Activated CD8-positive, alpha-beta T cell treated with anti-CD3 and anti-CD28 coated beads for 36 hours (primary cell): ENCODE measurements around the gene MTTP. TPM values are rescaled to one million over a fixed set of nuclear protein-coding genes. Genes with fewer than 3 reads are reported as not detected.

Source experiments
- ATAC-seq: fragments of 200-7000 bp; cut with Tn5 transposase; one replicate; pipeline ENCODE4 v1.10.0; 2021; ENCODE audit warnings: mild to moderate bottlenecking, moderate library complexity
- CTCF ChIA-PET: fragments of 350-600 bp; sonication (Branson Sonifier 250); formaldehyde crosslinking; loops from one replicate; lab custom pipeline; 2021; ENCODE audit warnings: antibody characterized with exemption; lab: Charles Lee
- POLR2A ChIA-PET: fragments of 350-600 bp; sonication (Branson Sonifier 250); formaldehyde crosslinking; loops from one replicate; lab custom pipeline; 2021; ENCODE audit warnings: antibody characterized with exemption; lab: Charles Lee
- DNase-seq: peaks from one replicate; pipeline ENCODE4 v3.0.0-alpha.2; 2020
- H3K27ac Mint-ChIP-seq: one replicate; pipeline ENCODE4 v1.8.0; 2021; ENCODE audit warnings: mild to moderate bottlenecking, mixed read lengths
- H3K27me3 Mint-ChIP-seq: one replicate; pipeline ENCODE4 v1.8.0; 2021; ENCODE audit warnings: mixed read lengths
- H3K36me3 Mint-ChIP-seq: one replicate; pipeline ENCODE4 v1.8.0; 2021; ENCODE audit warnings: low read depth, mixed read lengths
- H3K4me1 Mint-ChIP-seq: one replicate; pipeline ENCODE4 v1.8.0; 2021; ENCODE audit warnings: low read depth, mixed read lengths
- H3K4me3 Mint-ChIP-seq: one replicate; pipeline ENCODE4 v1.8.0; 2021; ENCODE audit warnings: mild to moderate bottlenecking, moderate library complexity, mixed read lengths
- H3K9me3 Mint-ChIP-seq: one replicate; pipeline ENCODE4 v1.8.0; 2021; ENCODE audit warnings: mixed read lengths
- intact Hi-C: fragments of 100-400 bp; cut with micrococcal nuclease; formaldehyde crosslinking; loops from one replicate; pipeline ENCODE4 v1.10.0; 2022
- total RNA-seq, 2 experiments: library from RNA; stranded (reverse); gene quantifications; one replicate each; pipeline ENCODE4 v1.2.3, GENCODE V29; 2021
- TF ChIP-seq, protein P1 (sequence below): fragments of 200-600 bp; IDR thresholded peaks from one replicate; pipeline ENCODE4 v1.8.0; 2022; ENCODE audit warnings: antibody characterized with exemption, mild to moderate bottlenecking

Gene MTTP
- total RNA-seq, 2 experiments from 2014 or later = 0.45 to 0.59 TPM

DNA sequence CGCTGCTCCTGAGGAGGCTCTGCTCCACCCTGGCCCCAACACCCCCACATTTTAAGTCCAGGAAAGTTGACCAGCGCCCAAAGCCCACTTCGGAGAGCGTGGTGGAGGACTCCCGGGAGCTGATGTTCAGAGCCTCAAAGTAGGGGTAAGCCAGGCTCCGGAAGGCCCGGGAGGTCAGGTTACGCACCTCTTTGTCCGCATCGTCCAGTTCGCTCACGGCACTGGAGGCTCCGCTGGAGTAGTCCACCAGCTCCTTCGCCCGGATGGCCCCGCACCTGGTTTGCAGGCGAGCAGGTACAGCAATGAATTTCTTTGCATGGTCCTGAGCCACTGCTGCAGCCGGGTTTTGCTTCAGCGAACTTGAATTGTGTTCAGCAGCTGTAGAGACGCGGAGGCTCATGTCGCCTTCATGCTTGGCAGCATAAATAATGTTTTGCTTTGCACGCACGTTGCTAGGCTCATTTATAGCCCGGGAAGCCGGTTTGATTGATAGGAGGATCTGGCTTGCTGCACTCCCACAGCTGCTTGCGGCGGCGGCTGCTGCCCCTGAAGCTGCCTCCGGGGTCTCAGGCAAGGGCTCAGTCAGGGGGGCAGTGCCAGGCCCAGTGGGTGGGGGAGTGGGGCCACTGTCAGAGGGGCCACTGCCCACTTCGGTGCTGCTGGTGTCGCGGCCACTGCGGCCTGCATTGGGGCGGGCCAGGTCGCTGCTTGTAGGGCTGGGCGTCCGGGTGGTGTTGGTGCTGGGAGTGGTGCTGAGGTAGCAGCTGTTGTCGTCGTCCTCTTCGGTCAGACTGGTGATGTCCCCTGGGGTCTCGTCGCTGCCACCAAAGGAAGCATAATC is 78.2 kb downstream of the MTTP start:
- Mint-ChIP-seq H3K27me3 (no peaks in the 10 kb centered on the region), H3K27ac (no peak overlapping the region), H3K36me3 (no peaks in the 10 kb centered on the region), H3K4me1 (no peaks in the 10 kb centered on the region), H3K9me3 (no peaks in the 10 kb centered on the region), H3K4me3 (no peak overlapping the region)
- POLR2A ChIA-PET = no interaction called here
- ATAC-seq = no peak
- CTCF ChIA-PET = no interaction called here
- intact Hi-C loops = no loop called here
- TF ChIP-seq, protein P1, sequence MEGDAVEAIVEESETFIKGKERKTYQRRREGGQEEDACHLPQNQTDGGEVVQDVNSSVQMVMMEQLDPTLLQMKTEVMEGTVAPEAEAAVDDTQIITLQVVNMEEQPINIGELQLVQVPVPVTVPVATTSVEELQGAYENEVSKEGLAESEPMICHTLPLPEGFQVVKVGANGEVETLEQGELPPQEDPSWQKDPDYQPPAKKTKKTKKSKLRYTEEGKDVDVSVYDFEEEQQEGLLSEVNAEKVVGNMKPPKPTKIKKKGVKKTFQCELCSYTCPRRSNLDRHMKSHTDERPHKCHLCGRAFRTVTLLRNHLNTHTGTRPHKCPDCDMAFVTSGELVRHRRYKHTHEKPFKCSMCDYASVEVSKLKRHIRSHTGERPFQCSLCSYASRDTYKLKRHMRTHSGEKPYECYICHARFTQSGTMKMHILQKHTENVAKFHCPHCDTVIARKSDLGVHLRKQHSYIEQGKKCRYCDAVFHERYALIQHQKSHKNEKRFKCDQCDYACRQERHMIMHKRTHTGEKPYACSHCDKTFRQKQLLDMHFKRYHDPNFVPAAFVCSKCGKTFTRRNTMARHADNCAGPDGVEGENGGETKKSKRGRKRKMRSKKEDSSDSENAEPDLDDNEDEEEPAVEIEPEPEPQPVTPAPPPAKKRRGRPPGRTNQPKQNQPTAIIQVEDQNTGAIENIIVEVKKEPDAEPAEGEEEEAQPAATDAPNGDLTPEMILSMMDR = no peak
- DNase-seq = no peak

DNA sequence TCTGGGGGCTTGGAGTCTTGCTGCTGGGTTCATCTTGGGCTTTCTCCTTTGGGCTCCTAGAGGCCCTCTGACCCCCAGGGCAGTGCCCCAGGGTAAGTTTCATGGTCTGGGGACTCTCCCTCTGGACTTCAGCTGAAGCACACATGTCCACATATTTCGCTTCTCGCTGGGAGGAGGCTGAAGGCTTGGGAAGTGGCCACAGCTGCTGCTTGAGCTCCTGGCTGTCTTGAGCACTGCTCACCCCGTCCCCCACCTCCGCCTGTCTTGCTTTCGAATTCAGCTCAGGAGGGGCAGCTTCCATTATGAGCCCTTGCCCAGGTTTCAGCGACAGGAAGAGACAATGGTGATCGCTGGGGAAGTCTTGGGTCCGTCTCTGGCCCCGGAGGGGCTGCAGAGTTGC is 79.3 kb downstream of the MTTP start:
- no peaks in the 10 kb centered on the region for H3K27me3 Mint-ChIP-seq
- ChIA-PET CTCF (no interaction called here), POLR2A (no interaction called here)
- intact Hi-C loops = no loop called here
- H3K9me3 Mint-ChIP-seq = no peaks in the 10 kb centered on the region
- ATAC-seq = no peak
- TF ChIP-seq, protein P1 = no peak
- no peaks in the 10 kb centered on the region for H3K4me1 Mint-ChIP-seq
- H3K27ac Mint-ChIP-seq = no peak overlapping the region
- DNase-seq = no peak
- no peak overlapping the region for H3K4me3 Mint-ChIP-seq
- H3K36me3 Mint-ChIP-seq = no peaks in the 10 kb centered on the region

DNA sequence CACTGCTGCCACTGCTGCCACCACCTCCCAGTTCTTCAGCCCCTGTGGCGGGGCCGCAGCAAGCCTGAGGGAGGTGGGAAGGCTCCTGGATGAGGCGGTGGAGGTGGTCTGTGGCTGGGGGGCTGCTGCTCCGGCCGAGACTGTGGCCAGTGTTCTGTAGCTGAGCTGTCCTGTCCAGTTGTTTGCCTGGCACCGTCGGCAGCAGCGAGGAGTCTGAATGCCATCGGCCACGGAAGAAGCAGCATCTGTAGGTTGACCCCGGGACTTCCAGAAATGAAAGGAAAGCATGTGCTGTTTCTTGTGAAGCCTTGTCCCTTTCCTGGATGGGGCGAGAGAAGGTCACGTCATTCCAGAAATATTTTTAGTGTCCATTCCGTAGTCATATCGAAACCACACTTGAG is 79.7 kb downstream of the MTTP start:
- Mint-ChIP-seq H3K36me3 (no peaks in the 10 kb centered on the region), H3K4me1 (no peaks in the 10 kb centered on the region), H3K27ac (no peak overlapping the region), H3K27me3 (no peaks in the 10 kb centered on the region), H3K4me3 (no peak overlapping the region), H3K9me3 (no peaks in the 10 kb centered on the region)
- ATAC-seq (no peak), DNase-seq (no peak)
- TF ChIP-seq, protein P1 = no peak
- CTCF ChIA-PET = no interaction called here
- intact Hi-C loops = no loop called here
- POLR2A ChIA-PET = no interaction called here

DNA sequence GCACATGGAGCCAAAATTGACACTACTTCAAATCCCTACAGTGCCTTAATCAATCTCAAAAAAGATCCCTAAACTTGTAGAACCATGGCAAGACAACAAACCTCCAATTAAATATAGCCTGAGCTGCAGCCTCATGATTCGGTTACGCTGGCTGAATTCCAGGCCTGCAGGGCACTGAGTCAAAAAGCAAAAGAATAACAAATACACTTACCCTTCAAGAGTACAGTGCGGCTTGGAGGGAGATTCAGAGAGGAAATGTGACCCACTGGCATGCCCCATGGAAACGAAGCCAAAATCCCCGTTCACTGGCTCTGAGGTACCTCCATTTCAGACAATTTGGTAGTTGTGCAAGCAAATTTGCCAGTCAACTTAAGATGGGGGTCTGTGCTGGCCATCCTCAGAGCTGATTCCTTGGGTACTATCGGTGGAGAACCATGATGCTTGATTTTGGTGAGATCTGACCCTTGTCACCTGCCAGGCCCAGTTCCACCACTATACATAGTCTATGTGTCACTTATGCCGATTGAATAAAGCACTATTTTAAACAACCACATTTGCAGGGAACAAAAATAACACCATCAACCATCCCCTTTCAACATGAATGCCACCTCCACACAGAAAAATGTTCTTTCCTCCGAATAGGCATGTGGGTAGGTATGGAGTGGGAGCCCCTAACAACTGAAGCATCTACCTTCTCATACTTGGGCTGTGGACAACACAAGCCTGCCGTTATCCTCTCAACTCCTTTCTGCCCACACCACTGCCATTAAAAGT is 80.9 kb downstream of the MTTP start:
- Mint-ChIP-seq H3K9me3 (no peaks in the 10 kb centered on the region), H3K27ac (no peak overlapping the region), H3K4me3 (no peak overlapping the region), H3K4me1 (no peaks in the 10 kb centered on the region), H3K27me3 (no peaks in the 10 kb centered on the region), H3K36me3 (no peaks in the 10 kb centered on the region)
- ChIA-PET POLR2A (no interaction called here), CTCF (no interaction called here)
- DNase-seq (no peak), ATAC-seq (no peak)
- intact Hi-C loops = no loop called here
- TF ChIP-seq, protein P1 = no peak

DNA sequence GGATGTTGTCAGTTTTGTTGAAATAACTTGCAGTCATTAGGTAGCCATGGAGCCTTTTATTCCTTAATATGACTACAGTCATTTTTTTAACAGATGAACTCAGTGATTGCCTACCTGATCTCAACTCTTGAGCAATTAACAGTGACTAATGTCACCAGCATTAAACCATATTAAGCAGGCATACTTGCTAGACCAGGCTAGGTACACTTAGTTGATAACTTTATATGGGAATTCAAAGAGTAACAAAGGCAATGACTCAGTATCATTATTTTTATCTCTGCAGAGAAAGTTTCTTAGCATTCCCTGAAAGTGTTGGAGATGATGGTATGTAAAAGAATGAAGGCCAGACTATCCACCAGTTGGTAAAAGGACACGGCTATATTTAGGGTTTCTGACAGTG is 83.2 kb downstream of the MTTP start, which contains the start of gene C4orf54:
C4orf54 (minus strand) TSS at position 31 of the 400 bp plus-strand sequence. CDS start 3,180 bp downstream, outside the sequence.
- ATAC-seq = no peak
- H3K27me3 Mint-ChIP-seq = peaks cover 2% of the 10 kb centered on the region
- no peaks in the 10 kb centered on the region for H3K9me3 Mint-ChIP-seq
- no peak within 1 kb of the TSS for H3K27ac Mint-ChIP-seq
- H3K36me3 Mint-ChIP-seq = no peaks in the 10 kb centered on the region
- DNase-seq = no peak
- TF ChIP-seq, protein P1 = no peak
- CTCF ChIA-PET = no interaction called here
- no peaks in the 10 kb centered on the region for H3K4me1 Mint-ChIP-seq
- intact Hi-C loops = no loop called here
- no peak within 1 kb of the TSS for H3K4me3 Mint-ChIP-seq
- POLR2A ChIA-PET = no interaction called here
